ENCODE results near the gene IL15RA. TPM values are rescaled to one million over a fixed set of nuclear protein-coding genes. Genes with fewer than 3 reads are reported as not detected.
A peak's percentile ranks its signal among the peaks of the same experiment; 100 is the strongest.

IL15RA gene
- total RNA-seq, 1 experiment from 2014 or later: 11.0 TPM

GRCh38 chr10:5978230-5978489 lies 817 bp upstream of the IL15RA start:
- no TSS peak for BruUV-seq (replicated peaks)
- Histone ChIP-seq H3K4me1 (ENCODE audit: control insufficient read depth, insufficient read depth, low read length) (peaks cover 6% of the 10 kb centered on the region; the same call in 1 of the 2 replicates), H3K9me3 (ENCODE audit: control insufficient read depth, insufficient read depth, low read depth, low read length) (no peaks in the 10 kb centered on the region), H3K4me3 (ENCODE audit: low read depth in 2 of 2, low read length in 2 of 2) (peak overlapping the region; percentile 66 to 71), H3K27me3 (ENCODE audit: control insufficient read depth, insufficient read depth, low read length) (no peaks in the 10 kb centered on the region), H3K36me3 (ENCODE audit: control insufficient read depth, insufficient read depth, low read length) (no peaks in the 10 kb centered on the region), H3K27ac (ENCODE audit: low read length) (peak overlapping the region; percentile 31; the same call in 1 of the 2 replicates)
- ChIA-PET CTCF (interaction anchor here (0.5 kb wide), 1 partner anchor 165 kb away, joined by 7 read pairs; no protein-coding TSS in a partner anchor), POLR2A (no interaction called here)
- in situ Hi-C loops (cut with HindIII; ENCODE audit: low pct_unique_long_range_greater_than_20kb, low sequenced_read_pairs): no loop called here
- no peak for DNase-seq (ENCODE audit: low read depth, low spot score)
- TF ChIP-seq CTCF (IDR thresholded peaks at IDR 0.05) (0 out of 2 replicates have a peak, but pooled peaks have one; percentile 19), REST (IDR thresholded peaks at IDR 0.05; ENCODE audit: insufficient read depth in 1 of 2, low read depth in 2 of 2, low read length in 1 of 2) (no peak)
- intact Hi-C loops (cut with micrococcal nuclease; ENCODE audit: unreplicated experiment): no loop called here
- no peak; the same call in 1 of the 2 replicates for ATAC-seq

- H3K27me3 ChIP-seq (ENCODE audit: control insufficient read depth, insufficient read depth, low read length): no peaks in the 10 kb centered on the region
- no peak for TF ChIP-seq POLR2AphosphoS5 (IDR thresholded peaks at IDR 0.05; ENCODE audit: low read depth, low read length)
- TF ChIP-seq CTCF (IDR thresholded peaks at IDR 0.05): no peak
- TF ChIP-seq TCF7L2 (IDR thresholded peaks at IDR 0.05; ENCODE audit: low read depth, low read length): no peak
- no peak for TF ChIP-seq SIN3A (IDR thresholded peaks at IDR 0.05; ENCODE audit: borderline replicate concordance, insufficient read depth, low read depth, low read length)
- TF ChIP-seq REST (IDR thresholded peaks at IDR 0.05; ENCODE audit: insufficient read depth in 1 of 2, low read depth in 2 of 2, low read length in 1 of 2): no peak
- BruUV-seq (replicated peaks): no TSS peak
- ATAC-seq (peak; percentile 66), DNase-seq (ENCODE audit: low read depth, low spot score) (no peak)
- intact Hi-C loops (cut with micrococcal nuclease; ENCODE audit: unreplicated experiment): no loop called here
- peak overlapping the region; percentile 66 to 71 for H3K4me3 ChIP-seq (ENCODE audit: low read depth in 2 of 2, low read length in 2 of 2)
- CTCF ChIA-PET: no interaction called here
- in situ Hi-C loops (cut with HindIII; ENCODE audit: low pct_unique_long_range_greater_than_20kb, low sequenced_read_pairs): no loop called here
- H3K27ac ChIP-seq (ENCODE audit: low read length): peak overlapping the region; percentile 91
- POLR2A ChIA-PET: no interaction called here
- no peaks in the 10 kb centered on the region for H3K9me3 ChIP-seq (ENCODE audit: control insufficient read depth, insufficient read depth, low read depth, low read length)
- H3K36me3 ChIP-seq (ENCODE audit: control insufficient read depth, insufficient read depth, low read length): no peaks in the 10 kb centered on the region
- H3K4me1 ChIP-seq (ENCODE audit: control insufficient read depth, insufficient read depth, low read length): peaks cover 16% of the 10 kb centered on the region
Observed at GRCh38 chr10:5976512-5977470, 552 bp downstream of the IL15RA start.
